ENCODE data around the gene SLIT3. TPM values are rescaled to one million over a fixed set of nuclear protein-coding genes. Genes with fewer than 3 reads are reported as not detected.

The SLIT3 gene
- total RNA-seq, 4 donors from 2014 or later: 41.1 to 86.6 (median 62.7) TPM

DNA sequence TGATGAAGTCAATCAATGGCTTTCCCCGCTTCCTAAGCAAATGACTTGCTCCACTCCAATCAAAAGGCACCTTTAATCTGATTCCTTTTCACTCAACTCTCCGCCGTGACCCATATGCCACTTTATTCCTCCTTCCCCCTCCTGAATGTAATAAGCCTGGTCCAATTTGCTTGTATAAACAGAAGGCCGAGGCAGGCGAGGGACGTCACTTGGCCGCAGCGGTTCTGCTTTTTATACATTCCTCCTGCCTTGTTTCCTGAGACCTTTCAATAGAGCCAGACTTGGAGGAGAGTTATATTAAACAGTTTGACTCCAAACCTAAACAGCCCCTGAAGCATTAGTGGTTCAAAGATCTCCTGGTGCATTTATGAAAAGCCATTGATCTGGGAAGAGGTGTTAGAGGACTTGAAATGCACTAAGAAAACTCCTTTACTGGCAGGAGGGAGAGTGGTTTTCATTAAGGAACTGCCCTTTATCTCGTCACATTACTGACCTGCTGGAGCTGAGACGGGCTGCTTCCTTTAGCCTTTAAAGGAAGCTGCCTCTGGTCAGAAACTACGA lies 273.4 kb downstream of the SLIT3 start:
- H3K36me3 ChIP-seq: no peaks in the 10 kb centered on the region
- no peak for DNase-seq (ENCODE audit: extremely low spot score)
- H3K4me1 ChIP-seq: peaks cover 0 to 50% (median 49%) of the 10 kb centered on the region in 4 donors
- peak overlapping the region; percentile 50 to 65 (median 55) for H3K27ac ChIP-seq (replicated peaks in 1 of 4)
- intact Hi-C loops (cut with DNase I): no loop called here
- no peaks in the 10 kb centered on the region for H3K9me3 ChIP-seq
- TF ChIP-seq POLR2A (IDR thresholded peaks at IDR 0.05; ENCODE audit: low read depth) (no peak), POLR2AphosphoS5 (IDR thresholded peaks at IDR 0.05) (peak in 1 of 2 donors; percentile 4), EP300 (IDR thresholded peaks at IDR 0.05) (no peak)
- 39% methylated on average over 11 of the region's 11 CpGs for WGBS
- no peak overlapping the region for H3K4me3 ChIP-seq
- no peaks in the 10 kb centered on the region for H3K27me3 ChIP-seq

DNA sequence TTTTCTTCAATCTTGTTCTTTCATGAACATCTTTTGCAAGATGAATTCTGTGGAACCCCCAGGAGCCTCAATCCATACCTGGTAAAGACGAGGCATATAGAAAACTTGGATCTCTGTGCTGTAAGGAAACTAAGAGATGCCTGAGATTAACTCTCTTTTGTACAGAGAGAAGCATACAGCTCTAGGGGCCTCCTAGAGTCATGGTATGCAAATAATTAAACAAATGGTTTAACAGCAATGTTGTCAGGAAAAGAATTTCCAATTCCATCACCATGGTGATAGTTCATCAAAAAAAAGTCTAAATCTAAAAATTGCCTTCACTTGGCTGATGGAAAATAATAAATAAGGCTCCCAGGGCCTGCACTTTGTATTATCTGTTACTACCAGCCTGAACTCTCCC lies 275.4 kb downstream of the SLIT3 start:
- 93% methylated on average over 1 of the region's 1 CpG for WGBS

DNA sequence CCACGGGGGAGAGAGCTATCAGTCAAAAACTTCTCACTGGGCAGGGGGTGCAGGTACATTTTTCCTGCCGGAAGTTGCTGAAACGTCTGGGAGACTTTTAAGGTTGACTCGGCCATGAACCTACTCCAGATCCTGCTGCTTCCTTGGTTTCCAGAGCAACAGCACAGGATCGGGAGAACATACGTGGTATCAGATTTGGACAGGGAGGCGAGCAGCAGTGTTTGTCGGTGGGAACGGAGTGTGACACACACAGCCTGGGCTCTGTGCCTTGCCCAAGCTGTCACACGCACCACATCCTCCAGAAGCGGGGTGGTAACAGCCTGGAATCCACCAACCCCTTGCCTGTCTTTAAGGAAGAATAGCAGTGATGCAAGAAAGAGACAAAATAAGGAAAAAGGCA lies 276.5 kb downstream of the SLIT3 start:
- WGBS: 85% methylated on average over 11 of the region's 11 CpGs
- Histone ChIP-seq H3K9me3 (no peaks in the 10 kb centered on the region), H3K27me3 (no peaks in the 10 kb centered on the region), H3K4me1 (peaks cover 0 to 25% (median 25%) of the 10 kb centered on the region in 4 donors), H3K4me3 (no peak overlapping the region), H3K36me3 (no peaks in the 10 kb centered on the region), H3K27ac (replicated peaks in 1 of 4) (no peak overlapping the region)
- DNase-seq (ENCODE audit: extremely low spot score): no peak
- intact Hi-C loops (cut with DNase I): no loop called here
- no peak for TF ChIP-seq POLR2AphosphoS5 (IDR thresholded peaks at IDR 0.05)
- TF ChIP-seq, protein P1, sequence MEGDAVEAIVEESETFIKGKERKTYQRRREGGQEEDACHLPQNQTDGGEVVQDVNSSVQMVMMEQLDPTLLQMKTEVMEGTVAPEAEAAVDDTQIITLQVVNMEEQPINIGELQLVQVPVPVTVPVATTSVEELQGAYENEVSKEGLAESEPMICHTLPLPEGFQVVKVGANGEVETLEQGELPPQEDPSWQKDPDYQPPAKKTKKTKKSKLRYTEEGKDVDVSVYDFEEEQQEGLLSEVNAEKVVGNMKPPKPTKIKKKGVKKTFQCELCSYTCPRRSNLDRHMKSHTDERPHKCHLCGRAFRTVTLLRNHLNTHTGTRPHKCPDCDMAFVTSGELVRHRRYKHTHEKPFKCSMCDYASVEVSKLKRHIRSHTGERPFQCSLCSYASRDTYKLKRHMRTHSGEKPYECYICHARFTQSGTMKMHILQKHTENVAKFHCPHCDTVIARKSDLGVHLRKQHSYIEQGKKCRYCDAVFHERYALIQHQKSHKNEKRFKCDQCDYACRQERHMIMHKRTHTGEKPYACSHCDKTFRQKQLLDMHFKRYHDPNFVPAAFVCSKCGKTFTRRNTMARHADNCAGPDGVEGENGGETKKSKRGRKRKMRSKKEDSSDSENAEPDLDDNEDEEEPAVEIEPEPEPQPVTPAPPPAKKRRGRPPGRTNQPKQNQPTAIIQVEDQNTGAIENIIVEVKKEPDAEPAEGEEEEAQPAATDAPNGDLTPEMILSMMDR (IDR thresholded peaks at IDR 0.05): no peak
- no peak for TF ChIP-seq POLR2A (IDR thresholded peaks at IDR 0.05; ENCODE audit: low read depth)
- TF ChIP-seq EP300 (IDR thresholded peaks at IDR 0.05): no peak

More for the DNA sequence above, 275.4 kb downstream of the SLIT3 start:
- Histone ChIP-seq H3K9me3 (no peaks in the 10 kb centered on the region), H3K4me1 (peaks cover 0 to 36% (median 35%) of the 10 kb centered on the region in 4 donors), H3K4me3 (no peak overlapping the region), H3K36me3 (no peaks in the 10 kb centered on the region), H3K27me3 (no peaks in the 10 kb centered on the region), H3K27ac (replicated peaks in 1 of 4) (no peak overlapping the region)
- intact Hi-C loops (cut with DNase I): no loop called here
- no peak for DNase-seq (ENCODE audit: extremely low spot score)
- TF ChIP-seq, protein P1 (IDR thresholded peaks at IDR 0.05): no peak
- TF ChIP-seq EP300 (IDR thresholded peaks at IDR 0.05) (no peak), POLR2A (IDR thresholded peaks at IDR 0.05; ENCODE audit: low read depth) (no peak), POLR2AphosphoS5 (IDR thresholded peaks at IDR 0.05) (no peak)

DNA sequence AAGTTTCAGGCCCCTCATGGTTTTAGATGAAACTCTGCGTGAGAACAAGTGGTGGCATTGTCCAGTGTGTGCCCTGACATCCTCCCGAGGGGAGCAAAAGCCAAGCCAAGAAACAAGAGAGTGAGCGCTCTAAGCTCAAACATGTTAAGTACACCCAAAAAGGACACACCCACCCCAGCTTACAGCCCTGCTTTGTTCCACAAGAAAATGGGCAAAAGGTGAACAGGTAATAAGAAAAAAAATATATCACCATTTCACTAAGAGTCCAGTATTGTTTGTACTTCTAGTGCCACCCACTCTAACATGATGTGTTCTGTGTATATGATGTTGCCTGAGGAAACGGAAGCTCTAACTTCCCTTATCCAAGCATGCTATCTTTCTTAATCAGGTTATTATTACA lies 278.2 kb downstream of the SLIT3 start:
- H3K27me3 ChIP-seq: no peaks in the 10 kb centered on the region
- no peak overlapping the region for H3K4me3 ChIP-seq
- intact Hi-C loops (cut with DNase I): no loop called here
- no peak for TF ChIP-seq EP300 (IDR thresholded peaks at IDR 0.05)
- TF ChIP-seq POLR2AphosphoS5 (IDR thresholded peaks at IDR 0.05): no peak
- no peak for TF ChIP-seq POLR2A (IDR thresholded peaks at IDR 0.05; ENCODE audit: low read depth)
- TF ChIP-seq, protein P1 (IDR thresholded peaks at IDR 0.05): no peak
- no peaks in the 10 kb centered on the region for H3K36me3 ChIP-seq
- WGBS: 78% methylated on average over 4 of the region's 4 CpGs
- H3K27ac ChIP-seq (replicated peaks in 1 of 4): no peak overlapping the region
- DNase-seq (ENCODE audit: extremely low spot score): no peak
- H3K9me3 ChIP-seq: no peaks in the 10 kb centered on the region
- peaks cover 0 to 9% (median 8%) of the 10 kb centered on the region in 4 donors for H3K4me1 ChIP-seq

DNA sequence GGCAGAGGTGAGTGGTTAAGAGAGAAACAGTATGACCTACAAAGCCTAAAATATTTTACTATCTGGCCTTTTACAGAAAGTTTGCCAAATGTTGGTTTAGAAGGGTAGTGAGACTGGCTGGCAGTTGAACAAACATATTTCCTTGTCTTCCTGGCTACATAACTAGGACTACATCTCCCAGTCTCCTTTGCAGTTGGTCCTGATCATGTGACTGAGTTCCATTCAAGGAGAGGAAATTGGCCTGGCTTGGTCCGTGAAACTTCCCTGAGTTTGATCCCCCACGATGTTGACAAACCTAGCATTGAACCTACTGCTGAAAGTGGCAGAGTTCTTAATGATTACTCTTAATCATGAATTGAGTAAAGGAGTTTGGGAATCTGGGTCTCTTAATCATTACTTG lies 280.8 kb downstream of the SLIT3 start:
- TF ChIP-seq, protein P1 (IDR thresholded peaks at IDR 0.05): no peak
- TF ChIP-seq POLR2AphosphoS5 (IDR thresholded peaks at IDR 0.05): no peak
- no peak for TF ChIP-seq POLR2A (IDR thresholded peaks at IDR 0.05; ENCODE audit: low read depth)
- no peak for TF ChIP-seq EP300 (IDR thresholded peaks at IDR 0.05)
- H3K4me3 ChIP-seq: no peak overlapping the region
- no peaks in the 10 kb centered on the region for H3K9me3 ChIP-seq
- DNase-seq (ENCODE audit: extremely low spot score): no peak
- 51% methylated on average over 2 of the region's 2 CpGs for WGBS
- H3K27me3 ChIP-seq: no peaks in the 10 kb centered on the region
- no peak overlapping the region for H3K27ac ChIP-seq (replicated peaks in 1 of 4)
- H3K4me1 ChIP-seq: no peaks in the 10 kb centered on the region
- H3K36me3 ChIP-seq: no peaks in the 10 kb centered on the region
- intact Hi-C loops (cut with DNase I): no loop called here

All from esophagus muscularis mucosa (tissue), 4 donors.